Measurements from ENCODE around the gene PARP9.

PARP9 gene

DNA sequence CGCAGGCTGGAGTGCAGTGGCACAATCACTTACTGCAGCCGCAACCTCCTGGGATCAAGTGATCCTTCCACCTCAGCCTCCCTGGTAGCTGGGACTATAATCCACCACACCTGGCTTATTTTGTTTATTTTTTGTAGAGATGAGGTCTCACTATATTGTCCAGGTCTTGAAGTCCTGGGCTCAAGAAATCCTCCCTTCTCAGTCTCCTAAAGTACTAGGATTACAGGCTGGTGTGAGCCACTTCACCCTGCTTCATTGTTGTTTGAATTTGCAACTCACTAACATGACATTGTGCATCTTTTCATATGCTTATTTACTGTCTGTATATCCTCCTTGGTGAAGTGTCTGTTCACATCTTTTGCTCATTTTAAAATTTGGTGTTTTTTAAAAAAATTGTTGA lies 23.5 kb upstream of the PARP9 start:
- Histone ChIP-seq H3K14ac (ENCODE audit: low read length) (no peak overlapping the region), H3K27me3 (ENCODE audit: control insufficient read depth in 3 of 3, insufficient read depth in 3 of 3, low read depth in 1 of 3, low read length in 3 of 3) (no peaks in the 10 kb centered on the region)
- no CpG with 5 or more reads among the region's 2 CpGs for WGBS, 2 donors (ENCODE audit: extremely low coverage in 2 of 2, insufficient read length in 2 of 2, insufficient replicate concordance in 1 of 2)

DNA sequence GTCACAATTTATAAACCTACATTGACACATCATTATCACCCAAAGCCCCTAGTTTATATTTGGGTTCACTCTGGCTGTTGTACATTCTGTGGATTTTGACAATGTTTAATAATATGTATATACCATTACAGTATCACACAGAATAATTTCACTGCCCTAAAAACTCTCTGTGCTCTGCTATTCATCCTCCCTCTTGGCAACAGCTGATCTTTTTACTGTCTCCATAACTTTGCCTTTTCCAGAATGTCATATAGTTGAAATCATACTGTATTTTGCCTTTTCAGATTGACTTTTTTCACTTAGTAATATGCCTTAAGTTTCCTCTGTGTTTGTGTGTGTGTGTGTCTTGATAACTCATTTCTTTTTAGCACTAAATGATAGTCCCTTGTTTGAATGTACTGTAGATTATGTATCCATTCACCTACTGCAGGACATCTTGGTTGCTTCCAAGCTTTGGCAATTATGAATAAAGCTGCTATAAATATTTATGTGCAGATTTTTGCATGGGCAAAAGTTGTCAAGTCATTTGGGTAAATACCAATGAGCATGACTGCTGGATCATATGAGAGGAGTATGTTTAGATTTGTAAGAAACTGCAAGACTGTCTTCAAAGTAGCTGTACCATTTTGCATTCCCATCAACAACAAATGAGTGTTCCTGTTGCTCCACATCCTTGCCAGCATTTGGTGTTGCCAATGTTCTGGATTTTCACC lies 22.8 kb upstream of the PARP9 start:
- DNase-seq (ENCODE audit: low spot score) = no peak
- Histone ChIP-seq H2BK120ac (ENCODE audit: low read depth, low read length) (no peak overlapping the region), H2BK12ac (ENCODE audit: low read length) (no peak overlapping the region), H2BK5ac (ENCODE audit: low read length) (no peak overlapping the region), H3K14ac (ENCODE audit: low read length) (no peak overlapping the region), H3K9ac (ENCODE audit: low read depth, low read length, poor library complexity) (no peak overlapping the region), H3K27me3 (ENCODE audit: control insufficient read depth in 3 of 3, insufficient read depth in 3 of 3, low read depth in 1 of 3, low read length in 3 of 3) (no peaks in the 10 kb centered on the region), H4K8ac (ENCODE audit: low read depth, low read length) (no peak overlapping the region), H3K9me3 (replicated peaks in 1 of 2; ENCODE audit: control insufficient read depth in 2 of 2, insufficient read depth in 1 of 2, low read depth in 1 of 2, low read length in 2 of 2) (peaks cover 5% of the 10 kb centered on the region in 2 donors), H3K4me2 (ENCODE audit: insufficient read depth, low read length, poor library complexity, severe bottlenecking) (no peak overlapping the region), H2AK5ac (ENCODE audit: low read depth, low read length) (no peak overlapping the region), H4K91ac (ENCODE audit: low read depth, low read length, poor library complexity) (no peak overlapping the region), H2BK15ac (ENCODE audit: low read length) (no peak overlapping the region), H2AFZ (ENCODE audit: low read length) (no peak overlapping the region), H3K36me3 (replicated peaks in 1 of 2; ENCODE audit: control insufficient read depth in 2 of 2, insufficient read depth in 2 of 2, low read length in 2 of 2) (no peaks in the 10 kb centered on the region), H3K4me1 (ENCODE audit: control insufficient read depth in 2 of 2, insufficient read depth in 1 of 2, low read depth in 1 of 2, low read length in 2 of 2) (no peaks in the 10 kb centered on the region), H3K27ac (replicated peaks; ENCODE audit: low read length) (no peak overlapping the region), H3K18ac (ENCODE audit: low read length) (no peak overlapping the region), H3K4ac (ENCODE audit: low read length) (no peak overlapping the region), H3K79me1 (ENCODE audit: low read depth, low read length) (no peaks in the 10 kb centered on the region), H3K4me3 (ENCODE audit: low read length in 2 of 2) (no peak overlapping the region), H3K23ac (ENCODE audit: low read depth, low read length, poor library complexity) (no peak overlapping the region)

More for the DNA sequence above, 23.5 kb upstream of the PARP9 start:
- H2BK12ac ChIP-seq (ENCODE audit: low read length) = no peak overlapping the region
- H3K9ac ChIP-seq (ENCODE audit: low read depth, low read length, poor library complexity) = no peak overlapping the region
- no peaks in the 10 kb centered on the region for H3K36me3 ChIP-seq (replicated peaks in 1 of 2; ENCODE audit: control insufficient read depth in 2 of 2, insufficient read depth in 2 of 2, low read length in 2 of 2)
- DNase-seq (ENCODE audit: low spot score) = no peak
- no peaks in the 10 kb centered on the region for H3K4me1 ChIP-seq (ENCODE audit: control insufficient read depth in 2 of 2, insufficient read depth in 1 of 2, low read depth in 1 of 2, low read length in 2 of 2)
- H2BK120ac ChIP-seq (ENCODE audit: low read depth, low read length) = no peak overlapping the region
- no peak overlapping the region for H3K4ac ChIP-seq (ENCODE audit: low read length)
- no peak overlapping the region for H4K91ac ChIP-seq (ENCODE audit: low read depth, low read length, poor library complexity)
- no peaks in the 10 kb centered on the region for H3K79me1 ChIP-seq (ENCODE audit: low read depth, low read length)
- peaks cover 0 to 2% of the 10 kb centered on the region in 2 donors for H3K9me3 ChIP-seq (replicated peaks in 1 of 2; ENCODE audit: control insufficient read depth in 2 of 2, insufficient read depth in 1 of 2, low read depth in 1 of 2, low read length in 2 of 2)
- no peak overlapping the region for H2BK5ac ChIP-seq (ENCODE audit: low read length)
- no peak overlapping the region for H3K18ac ChIP-seq (ENCODE audit: low read length)
- no peak overlapping the region for H3K4me2 ChIP-seq (ENCODE audit: insufficient read depth, low read length, poor library complexity, severe bottlenecking)
- no peak overlapping the region for H4K8ac ChIP-seq (ENCODE audit: low read depth, low read length)
- no peak overlapping the region for H3K4me3 ChIP-seq (ENCODE audit: low read length in 2 of 2)
- H2BK15ac ChIP-seq (ENCODE audit: low read length) = no peak overlapping the region
- no peak overlapping the region for H2AFZ ChIP-seq (ENCODE audit: low read length)
- H2AK5ac ChIP-seq (ENCODE audit: low read depth, low read length) = no peak overlapping the region
- no peak overlapping the region for H3K23ac ChIP-seq (ENCODE audit: low read depth, low read length, poor library complexity)
- no peak overlapping the region for H3K27ac ChIP-seq (replicated peaks; ENCODE audit: low read length)

DNA sequence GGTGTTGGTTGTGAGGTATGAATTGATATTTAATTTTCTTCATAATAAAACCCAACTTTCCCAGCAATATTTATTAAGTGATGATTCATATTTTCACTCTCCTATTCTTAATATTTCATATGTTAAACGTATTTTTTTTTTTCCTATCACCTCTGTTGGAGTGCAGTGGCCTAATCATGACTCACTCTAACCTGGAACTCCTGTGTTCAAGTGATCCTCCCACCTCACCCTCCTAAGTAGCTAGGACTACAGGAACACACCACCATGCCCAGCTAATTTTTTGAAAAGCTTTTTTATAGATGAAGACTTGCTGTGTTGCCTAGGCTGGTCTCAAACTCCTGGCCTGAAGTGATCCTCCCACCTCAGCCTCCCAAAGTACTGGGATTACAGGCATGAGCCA lies 22.0 kb upstream of the PARP9 start:
- Histone ChIP-seq H2BK5ac (ENCODE audit: low read length) (no peak overlapping the region), H2BK120ac (ENCODE audit: low read depth, low read length) (no peak overlapping the region), H2BK15ac (ENCODE audit: low read length) (no peak overlapping the region), H3K14ac (ENCODE audit: low read length) (no peak overlapping the region), H3K4me3 (ENCODE audit: low read length in 2 of 2) (no peak overlapping the region), H3K27me3 (ENCODE audit: control insufficient read depth in 3 of 3, insufficient read depth in 3 of 3, low read depth in 1 of 3, low read length in 3 of 3) (no peaks in the 10 kb centered on the region), H3K9ac (ENCODE audit: low read depth, low read length, poor library complexity) (no peak overlapping the region), H3K4ac (ENCODE audit: low read length) (no peak overlapping the region), H3K36me3 (replicated peaks in 1 of 2; ENCODE audit: control insufficient read depth in 2 of 2, insufficient read depth in 2 of 2, low read length in 2 of 2) (no peaks in the 10 kb centered on the region), H4K8ac (ENCODE audit: low read depth, low read length) (no peak overlapping the region), H3K23ac (ENCODE audit: low read depth, low read length, poor library complexity) (no peak overlapping the region), H3K4me1 (ENCODE audit: control insufficient read depth in 2 of 2, insufficient read depth in 1 of 2, low read depth in 1 of 2, low read length in 2 of 2) (no peaks in the 10 kb centered on the region), H2AK5ac (ENCODE audit: low read depth, low read length) (no peak overlapping the region), H4K91ac (ENCODE audit: low read depth, low read length, poor library complexity) (no peak overlapping the region), H3K18ac (ENCODE audit: low read length) (no peak overlapping the region), H3K27ac (replicated peaks; ENCODE audit: low read length) (no peak overlapping the region), H3K9me3 (replicated peaks in 1 of 2; ENCODE audit: control insufficient read depth in 2 of 2, insufficient read depth in 1 of 2, low read depth in 1 of 2, low read length in 2 of 2) (peaks cover 5 to 7% of the 10 kb centered on the region in 2 donors), H2AFZ (ENCODE audit: low read length) (no peak overlapping the region), H3K4me2 (ENCODE audit: insufficient read depth, low read length, poor library complexity, severe bottlenecking) (no peak overlapping the region), H3K79me1 (ENCODE audit: low read depth, low read length) (no peaks in the 10 kb centered on the region), H2BK12ac (ENCODE audit: low read length) (no peak overlapping the region)
- WGBS, 2 donors (ENCODE audit: extremely low coverage in 2 of 2, insufficient read length in 2 of 2, insufficient replicate concordance in 1 of 2) = no CpG with 5 or more reads among the region's 1 CpG
- DNase-seq (ENCODE audit: low spot score) = no peak

DNA sequence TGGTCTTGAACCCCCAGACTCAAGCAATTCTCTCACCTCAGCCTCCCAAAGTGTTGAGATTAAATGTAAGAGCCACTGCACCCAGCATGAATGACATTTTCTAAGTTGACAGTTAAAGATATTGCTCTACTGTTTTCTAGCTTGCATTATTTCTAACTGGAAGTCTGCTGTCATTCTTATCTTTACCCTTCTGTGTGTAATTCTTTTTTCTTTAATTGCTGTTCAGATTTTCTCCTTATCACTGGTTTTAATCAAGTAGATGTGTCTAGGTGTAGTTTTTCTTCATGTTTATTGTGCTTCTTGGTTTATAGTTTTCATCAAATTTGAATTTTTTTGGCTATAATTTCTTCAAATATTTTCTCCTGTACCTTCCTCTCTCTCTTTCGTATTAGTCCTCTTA lies 18.3 kb upstream of the PARP9 start:
- no peak overlapping the region for H3K4me3 ChIP-seq (ENCODE audit: low read length in 2 of 2)
- H2BK15ac ChIP-seq (ENCODE audit: low read length) = no peak overlapping the region
- no CpG with 5 or more reads among the region's 1 CpG for WGBS, 2 donors (ENCODE audit: extremely low coverage in 2 of 2, insufficient read length in 2 of 2, insufficient replicate concordance in 1 of 2)

More for the DNA sequence above, 18.3 kb upstream of the PARP9 start:
- no peak overlapping the region for H4K8ac ChIP-seq (ENCODE audit: low read depth, low read length)
- H3K4me1 ChIP-seq (ENCODE audit: control insufficient read depth in 2 of 2, insufficient read depth in 1 of 2, low read depth in 1 of 2, low read length in 2 of 2) = no peaks in the 10 kb centered on the region
- no peak overlapping the region for H3K4ac ChIP-seq (ENCODE audit: low read length)
- H3K79me1 ChIP-seq (ENCODE audit: low read depth, low read length) = no peaks in the 10 kb centered on the region
- H2AFZ ChIP-seq (ENCODE audit: low read length) = no peak overlapping the region
- H3K27me3 ChIP-seq (ENCODE audit: control insufficient read depth in 3 of 3, insufficient read depth in 3 of 3, low read depth in 1 of 3, low read length in 3 of 3) = peaks cover 0 to 4% (median 0%) of the 10 kb centered on the region in 3 experiments
- no peak for DNase-seq (ENCODE audit: low spot score)
- no peaks in the 10 kb centered on the region for H3K36me3 ChIP-seq (replicated peaks in 1 of 2; ENCODE audit: control insufficient read depth in 2 of 2, insufficient read depth in 2 of 2, low read length in 2 of 2)
- H3K18ac ChIP-seq (ENCODE audit: low read length) = no peak overlapping the region
- no peak overlapping the region for H2BK120ac ChIP-seq (ENCODE audit: low read depth, low read length)
- no peak overlapping the region for H2BK12ac ChIP-seq (ENCODE audit: low read length)
- H4K91ac ChIP-seq (ENCODE audit: low read depth, low read length, poor library complexity) = no peak overlapping the region
- no peak overlapping the region for H3K23ac ChIP-seq (ENCODE audit: low read depth, low read length, poor library complexity)
- H2AK5ac ChIP-seq (ENCODE audit: low read depth, low read length) = no peak overlapping the region
- H2BK5ac ChIP-seq (ENCODE audit: low read length) = no peak overlapping the region
- H3K9me3 ChIP-seq (replicated peaks in 1 of 2; ENCODE audit: control insufficient read depth in 2 of 2, insufficient read depth in 1 of 2, low read depth in 1 of 2, low read length in 2 of 2) = peaks cover 5 to 7% of the 10 kb centered on the region in 2 donors
- H3K27ac ChIP-seq (replicated peaks; ENCODE audit: low read length) = no peak overlapping the region
- H3K9ac ChIP-seq (ENCODE audit: low read depth, low read length, poor library complexity) = no peak overlapping the region
- no peak overlapping the region for H3K4me2 ChIP-seq (ENCODE audit: insufficient read depth, low read length, poor library complexity, severe bottlenecking)
- no peak overlapping the region for H3K14ac ChIP-seq (ENCODE audit: low read length)

Data from neuronal stem cell (in vitro differentiated cells).